Measurements from ENCODE around the gene GYPC.

The GYPC gene

DNA sequence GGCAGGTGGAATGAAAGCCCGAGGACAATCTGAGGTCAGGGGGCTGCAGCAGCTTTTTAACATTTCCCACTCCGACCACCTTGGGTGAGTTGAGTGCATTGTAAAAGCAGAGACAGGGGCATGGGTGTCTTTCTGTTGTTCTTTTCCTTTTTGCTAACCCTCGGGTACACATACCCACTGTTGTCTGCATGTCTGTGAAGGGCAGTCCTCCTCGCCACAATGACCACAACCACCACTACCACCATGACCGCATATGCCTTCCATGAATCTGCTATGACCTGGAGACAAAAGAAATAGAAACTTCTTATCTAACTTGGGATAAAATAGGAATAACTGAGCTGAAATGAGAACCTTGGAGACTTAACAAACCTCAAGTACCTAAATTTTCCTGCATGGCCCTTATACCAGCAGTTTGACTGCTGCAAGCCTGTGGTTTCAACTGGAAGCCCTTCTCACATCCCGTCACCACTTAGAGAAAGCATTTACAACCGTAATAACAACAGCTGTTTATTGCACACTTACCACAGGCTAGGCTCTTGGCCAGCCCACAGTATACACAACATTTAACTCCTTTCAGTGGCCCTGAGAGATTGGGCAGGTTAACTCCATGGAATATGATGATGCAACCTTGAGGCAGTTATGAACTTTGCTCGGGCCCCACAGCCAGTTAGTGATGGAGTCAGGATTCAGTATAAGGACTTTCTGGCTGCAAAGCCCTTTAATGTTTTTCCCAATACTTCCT, 80.3 kb downstream of the GYPC start:
- no peak for DNase-seq

GRCh38 chr2:126739141-126739540, 83.2 kb downstream of the GYPC start:
- no peak for DNase-seq

DNA sequence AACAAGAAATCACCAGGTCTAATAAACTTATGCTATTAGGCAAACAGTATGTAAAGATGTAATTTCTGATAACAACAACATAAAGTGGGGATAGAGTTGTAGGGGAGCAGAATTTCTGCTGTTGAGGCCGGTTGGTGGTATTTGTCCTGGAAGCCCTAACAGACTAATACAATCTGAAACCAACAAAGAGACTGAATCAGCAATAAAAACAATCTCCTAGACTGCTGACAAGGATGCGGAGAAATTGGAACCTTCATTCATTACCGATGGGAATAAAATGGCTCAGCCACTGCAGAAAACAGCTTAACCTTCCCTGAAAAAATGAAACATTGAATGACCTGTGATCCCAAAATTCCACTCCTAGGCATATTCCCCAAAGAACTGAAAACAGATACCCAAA, 88.7 kb downstream of the GYPC start:
- no peak for DNase-seq
